Neural cell (in vitro differentiated cells): ENCODE data around the gene TTYH3.

ENCODE experiments used
- EP300 ChIP-seq: fragments of 450-650 bp; conservative IDR thresholded peaks from 2 replicates; pipeline ENCODE4 v1.6.1; 2014; ENCODE audit warnings: antibody characterized with exemption, mild to moderate bottlenecking, moderate library complexity; ENCODE audit not compliant: poor library complexity, severe bottlenecking
- POLR2AphosphoS5 ChIP-seq: IDR thresholded peaks from 2 replicates; pipeline ENCODE4 v1.6.1; 2012

GRCh38 chr7:2708547-2709310 is 76.9 kb downstream of the TTYH3 start:
- TF ChIP-seq POLR2AphosphoS5 (no peak), EP300 (no peak)
